Measurements from ENCODE around the gene CCDC137. TPM values are rescaled to one million over a fixed set of nuclear protein-coding genes. Genes with fewer than 3 reads are reported as not detected.
A peak's percentile ranks its signal among the peaks of the same experiment; 100 is the strongest.

Gene CCDC137
- total and polyA plus RNA-seq, 2 of the 13 experiments (the other 11 are each of a cell fraction or from before 2014, with no cell fraction given) = 14.6 to 39.1 TPM

- TF ChIP-seq ZHX1 (CRISPR knock-in tag; IDR thresholded peaks at IDR 0.05; ENCODE audit: low read depth) = peak; percentile 68
- TF ChIP-seq ZBTB42 (CRISPR knock-in tag; IDR thresholded peaks at IDR 0.05) = no peak; the same call in 1 of the 2 replicates
- peak; percentile 71; the same call in 1 of the 2 replicates for TF ChIP-seq MTA1 (CRISPR knock-in tag; IDR thresholded peaks at IDR 0.05; ENCODE audit: borderline replicate concordance)
- TF ChIP-seq KMT2A (CRISPR knock-in tag; IDR thresholded peaks at IDR 0.05) = peak; percentile 45; the same call in 1 of the 2 replicates
- no peak for TF ChIP-seq TEF (CRISPR knock-in tag; IDR thresholded peaks at IDR 0.05)
- TF ChIP-seq ZNF879 (CRISPR knock-in tag; IDR thresholded peaks at IDR 0.05) = no peak
- peak; percentile 76 for TF ChIP-seq UBTF (CRISPR knock-in tag; IDR thresholded peaks at IDR 0.05)
- TF ChIP-seq ZNF468 (CRISPR knock-in tag; IDR thresholded peaks at IDR 0.05) = peak; percentile 89; the same call in 1 of the 2 replicates
- TF ChIP-seq ISL2 (CRISPR knock-in tag; IDR thresholded peaks at IDR 0.05) = no peak
- no peak for TF ChIP-seq TCF7L2 (IDR thresholded peaks at IDR 0.05; ENCODE audit: low read depth, low read length)
- TF ChIP-seq RBFOX2 (IDR thresholded peaks at IDR 0.05; ENCODE audit: low read depth, low read length) = peak; percentile 91
- TF ChIP-seq ZKSCAN1 (IDR thresholded peaks at IDR 0.05; ENCODE audit: low read length) = no peak
- peak; percentile 14; the same call in 1 of the 2 replicates for TF ChIP-seq BCL3 (CRISPR knock-in tag; IDR thresholded peaks at IDR 0.05)
- 0 out of 2 replicates have a peak, but pooled peaks have one; percentile 68 for TF ChIP-seq NCOA2 (CRISPR knock-in tag; IDR thresholded peaks at IDR 0.05)
- TF ChIP-seq ZNF839 (CRISPR knock-in tag; IDR thresholded peaks at IDR 0.05; ENCODE audit: borderline replicate concordance) = peak; percentile 50; the same call in 1 of the 2 replicates
- no peak; the same call in 1 of the 2 replicates for TF ChIP-seq ZNF629 (CRISPR knock-in tag; conservative IDR thresholded peaks at IDR 0.05)
- TF ChIP-seq CEBPB (IDR thresholded peaks at IDR 0.05; ENCODE audit: borderline replicate concordance, low read depth, low read length) = no peak
- TF ChIP-seq NRL (CRISPR knock-in tag; IDR thresholded peaks at IDR 0.05; ENCODE audit: borderline replicate concordance) = peak; percentile 90; the same call in 1 of the 2 replicates
- peak; percentile 96 for TF ChIP-seq TFAP4 (IDR thresholded peaks at IDR 0.05; ENCODE audit: borderline replicate concordance, low read depth)
- peak; percentile 73 for TF ChIP-seq ERF (CRISPR knock-in tag; IDR thresholded peaks at IDR 0.05)
These were observed 47.2 kb downstream of the CCDC137 start (continued) for GRCh38 chr17:81713556-81714411.
